ENCODE results near the gene KSR2. TPM values are rescaled to one million over a fixed set of nuclear protein-coding genes. Genes with fewer than 3 reads are reported as not detected.

KSR2 gene
- total RNA-seq, 1 experiment from 2014 or later = 1.3 TPM

GRCh38 chr12:117603316-117604113, 365.3 kb downstream of the KSR2 start:
- DNase-seq = peak; percentile 57
- no peak overlapping the region for H3K9ac ChIP-seq (ENCODE audit: extremely low read depth, insufficient read length, low read length)
- no peaks in the 10 kb centered on the region for H3K79me1 ChIP-seq (ENCODE audit: insufficient read depth, low read depth, low read length, poor library complexity, severe bottlenecking)
- no peak overlapping the region for H4K5ac ChIP-seq (ENCODE audit: insufficient read length, low read depth, low read length)
- no peak overlapping the region for H3K4ac ChIP-seq (ENCODE audit: low read depth, low read length)
- no peak overlapping the region for H4K91ac ChIP-seq (ENCODE audit: insufficient read length, low read depth, low read length)
- no peak overlapping the region for H2BK15ac ChIP-seq (ENCODE audit: low read depth, low read length)
- no peak overlapping the region for H2AFZ ChIP-seq (ENCODE audit: low read length)
- no peaks in the 10 kb centered on the region for H3K9me3 ChIP-seq (ENCODE audit: control insufficient read depth, low read depth, low read length)
- H2BK12ac ChIP-seq (ENCODE audit: insufficient read length, low read depth, low read length) = no peak overlapping the region
- no peak overlapping the region for H3K14ac ChIP-seq (ENCODE audit: insufficient read depth, low read length)
- peak; percentile 57 for TF ChIP-seq CTCF (conservative IDR thresholded peaks at IDR 0.05)
- H3K27me3 ChIP-seq (ENCODE audit: insufficient read depth, low read length) = no peaks in the 10 kb centered on the region
- H4K20me1 ChIP-seq (ENCODE audit: control insufficient read depth, insufficient read depth, insufficient read length) = no peaks in the 10 kb centered on the region
- no peaks in the 10 kb centered on the region for H3K23me2 ChIP-seq (ENCODE audit: insufficient read length, low read depth, low read length, poor library complexity, severe bottlenecking)
- H3K18ac ChIP-seq (ENCODE audit: insufficient read length, low read depth, low read length) = no peak overlapping the region
- Mint-ChIP-seq H3K27ac (peak overlapping the region in 2 of 3 experiments; percentile 76 to 91; a peak in 4 of 7 replicates), H3K9me3 (no peaks in the 10 kb centered on the region), H3K4me1 (peaks cover 32 to 40% of the 10 kb centered on the region in 2 experiments), H3K27me3 (ENCODE audit: low read depth) (no peaks in the 10 kb centered on the region), H3K4me3 (no peak overlapping the region), H3K36me3 (ENCODE audit: insufficient read depth in 1 of 3, low read depth in 3 of 3) (no peaks in the 10 kb centered on the region)
- no CpG with 5 or more reads among the region's 4 CpGs for WGBS (ENCODE audit: extremely low coverage, insufficient read length, low lambda C conversion rate)
- no peaks in the 10 kb centered on the region for H3K4me1 ChIP-seq (ENCODE audit: insufficient read depth, low read length)
- H2BK120ac ChIP-seq (ENCODE audit: low read depth, low read length, poor library complexity, severe bottlenecking) = no peak overlapping the region
- H2BK5ac ChIP-seq (ENCODE audit: insufficient read length, low read length) = no peak overlapping the region
- no peak overlapping the region for H3K23ac ChIP-seq (ENCODE audit: insufficient read length, low read depth, low read length)
- H3T11ph ChIP-seq (ENCODE audit: low read length) = no peak overlapping the region
- H3K27ac ChIP-seq (ENCODE audit: insufficient read length, low read depth, low read length) = no peak overlapping the region
- H4K8ac ChIP-seq (replicated peaks; ENCODE audit: insufficient read length, low read depth, low read length) = no peak overlapping the region
- H3K4me2 ChIP-seq (ENCODE audit: insufficient read depth, insufficient read length, low read length) = no peak overlapping the region
- no peak overlapping the region for H2BK20ac ChIP-seq (ENCODE audit: low read depth, low read length, poor library complexity, severe bottlenecking)
- H2AK5ac ChIP-seq (ENCODE audit: insufficient read length, low read length) = no peak overlapping the region
- no peaks in the 10 kb centered on the region for H3K79me2 ChIP-seq (ENCODE audit: insufficient read depth, low read length)
- H3K56ac ChIP-seq (ENCODE audit: insufficient read length, low read depth, low read length) = no peak overlapping the region

Measured in H9 (cell line).